ENCODE results near the gene BUB1B.
"Not testable (repeated sequence)": the region's sequence is repeated elsewhere in the genome, so short reads cannot be mapped to it uniquely, and the experiment has no call there.

BUB1B gene

GRCh38 chr15:40137303-40138200 lies 23.3 kb upstream of the BUB1B start:
- H2BK12ac ChIP-seq (ENCODE audit: low read length in 2 of 2): no peak overlapping the region
- WGBS: 84% methylated on average over 11 of the region's 11 CpGs
- H3K9ac ChIP-seq (ENCODE audit: low read length): no peak overlapping the region
- H2AK5ac ChIP-seq (ENCODE audit: low read length, severe bottlenecking): no peak overlapping the region
- H3K27me3 ChIP-seq (ENCODE audit: control insufficient read depth in 1 of 2, insufficient read depth in 1 of 2, low read length in 2 of 2): peaks cover 0 to 16% of the 10 kb centered on the region in 2 experiments
- no peak overlapping the region for H4K8ac ChIP-seq (ENCODE audit: low read length)
- no peak for DNase-seq
- no peak overlapping the region for H3K23ac ChIP-seq (ENCODE audit: low read length in 2 of 2)
- no peaks in the 10 kb centered on the region for H3K79me1 ChIP-seq (replicated peaks; ENCODE audit: low read length, poor library complexity, severe bottlenecking)
- no peak overlapping the region for H2BK15ac ChIP-seq (ENCODE audit: low read depth, poor library complexity, severe bottlenecking)
- no peak overlapping the region for H3K18ac ChIP-seq (ENCODE audit: low read depth in 1 of 2, low read length in 2 of 2)
- no peaks in the 10 kb centered on the region for H3K36me3 ChIP-seq (ENCODE audit: control insufficient read depth in 1 of 2, insufficient read depth in 2 of 2, low read depth in 1 of 2, low read length in 2 of 2)
- H3K14ac ChIP-seq (ENCODE audit: low read length in 2 of 2): no peak overlapping the region
- no peaks in the 10 kb centered on the region for H3K9me3 ChIP-seq (ENCODE audit: control insufficient read depth, low read length)
- no peak overlapping the region for H3K4me3 ChIP-seq (ENCODE audit: insufficient read depth in 1 of 2, low read depth in 1 of 2, low read length in 2 of 2)
- H2BK5ac ChIP-seq (ENCODE audit: low read depth, low read length, poor library complexity, severe bottlenecking): no peak overlapping the region
- no peak overlapping the region for H2BK120ac ChIP-seq (ENCODE audit: low read depth, low read length)
- no peak overlapping the region for H3K4ac ChIP-seq (ENCODE audit: low read depth in 1 of 2, low read length in 2 of 2)
- no peak overlapping the region for H4K91ac ChIP-seq (ENCODE audit: low read length)
- no peak overlapping the region for H3K4me2 ChIP-seq (ENCODE audit: low read length, poor library complexity, severe bottlenecking)
- H3K27ac ChIP-seq (ENCODE audit: low read length, poor library complexity, severe bottlenecking): no peak overlapping the region
- no peak overlapping the region for H2AFZ ChIP-seq (ENCODE audit: low read depth, low read length)
- H3K4me1 ChIP-seq (ENCODE audit: control insufficient read depth, insufficient read depth, low read depth, low read length): no peaks in the 10 kb centered on the region

- not testable (repeated sequence) for H2BK5ac ChIP-seq (ENCODE audit: low read depth, low read length, poor library complexity, severe bottlenecking); H2AFZ ChIP-seq (ENCODE audit: low read depth, low read length); H3K23ac ChIP-seq (ENCODE audit: low read length in 2 of 2); H3K79me1 ChIP-seq (replicated peaks; ENCODE audit: low read length, poor library complexity, severe bottlenecking); H2BK12ac ChIP-seq (ENCODE audit: low read length in 2 of 2); H3K9me3 ChIP-seq (ENCODE audit: control insufficient read depth, low read length); H3K14ac ChIP-seq (ENCODE audit: low read length in 2 of 2); H3K4me3 ChIP-seq (ENCODE audit: insufficient read depth in 1 of 2, low read depth in 1 of 2, low read length in 2 of 2); H3K4ac ChIP-seq (ENCODE audit: low read depth in 1 of 2, low read length in 2 of 2); H2AK5ac ChIP-seq (ENCODE audit: low read length, severe bottlenecking); H3K18ac ChIP-seq (ENCODE audit: low read depth in 1 of 2, low read length in 2 of 2); H3K4me1 ChIP-seq (ENCODE audit: control insufficient read depth, insufficient read depth, low read depth, low read length); H3K9ac ChIP-seq (ENCODE audit: low read length); H4K91ac ChIP-seq (ENCODE audit: low read length); H2BK15ac ChIP-seq (ENCODE audit: low read depth, poor library complexity, severe bottlenecking); H4K8ac ChIP-seq (ENCODE audit: low read length); DNase-seq; H3K27ac ChIP-seq (ENCODE audit: low read length, poor library complexity, severe bottlenecking); H2BK120ac ChIP-seq (ENCODE audit: low read depth, low read length); H3K36me3 ChIP-seq (ENCODE audit: control insufficient read depth in 1 of 2, insufficient read depth in 2 of 2, low read depth in 1 of 2, low read length in 2 of 2); H3K4me2 ChIP-seq (ENCODE audit: low read length, poor library complexity, severe bottlenecking)
- 100% methylated on average over 2 of the region's 3 CpGs for WGBS
- peaks cover 0 to 12% of the 10 kb centered on the region in 2 experiments for H3K27me3 ChIP-seq (ENCODE audit: control insufficient read depth in 1 of 2, insufficient read depth in 1 of 2, low read length in 2 of 2)
These were observed 22.7 kb upstream of the BUB1B start for GRCh38 chr15:40138201-40138570.

GRCh38 chr15:40142428-40142827 lies 18.4 kb upstream of the BUB1B start:
- Histone ChIP-seq H2BK15ac (ENCODE audit: low read depth, poor library complexity, severe bottlenecking) (no peak overlapping the region), H3K36me3 (ENCODE audit: control insufficient read depth in 1 of 2, insufficient read depth in 2 of 2, low read depth in 1 of 2, low read length in 2 of 2) (no peaks in the 10 kb centered on the region), H3K4me3 (ENCODE audit: insufficient read depth in 1 of 2, low read depth in 1 of 2, low read length in 2 of 2) (no peak overlapping the region), H2BK12ac (ENCODE audit: low read length in 2 of 2) (no peak overlapping the region), H4K8ac (ENCODE audit: low read length) (peak overlapping the region; percentile 3), H2BK120ac (ENCODE audit: low read depth, low read length) (no peak overlapping the region), H3K9ac (ENCODE audit: low read length) (no peak overlapping the region), H3K23ac (ENCODE audit: low read length in 2 of 2) (no peak overlapping the region), H3K9me3 (ENCODE audit: control insufficient read depth, low read length) (no peaks in the 10 kb centered on the region), H3K4me1 (ENCODE audit: control insufficient read depth, insufficient read depth, low read depth, low read length) (peaks cover 4% of the 10 kb centered on the region), H3K4ac (ENCODE audit: low read depth in 1 of 2, low read length in 2 of 2) (no peak overlapping the region), H3K18ac (ENCODE audit: low read depth in 1 of 2, low read length in 2 of 2) (no peak overlapping the region), H3K27ac (ENCODE audit: low read length, poor library complexity, severe bottlenecking) (no peak overlapping the region), H2BK5ac (ENCODE audit: low read depth, low read length, poor library complexity, severe bottlenecking) (no peak overlapping the region), H3K14ac (ENCODE audit: low read length in 2 of 2) (no peak overlapping the region), H3K27me3 (ENCODE audit: control insufficient read depth in 1 of 2, insufficient read depth in 1 of 2, low read length in 2 of 2) (peaks cover 0 to 12% of the 10 kb centered on the region in 2 experiments), H4K91ac (ENCODE audit: low read length) (no peak overlapping the region), H3K79me1 (replicated peaks; ENCODE audit: low read length, poor library complexity, severe bottlenecking) (no peaks in the 10 kb centered on the region), H2AK5ac (ENCODE audit: low read length, severe bottlenecking) (no peak overlapping the region), H2AFZ (ENCODE audit: low read depth, low read length) (no peak overlapping the region), H3K4me2 (ENCODE audit: low read length, poor library complexity, severe bottlenecking) (no peak overlapping the region)
- 81% methylated on average over 3 of the region's 5 CpGs for whole genome bisulfite sequencing
- no peak for DNase-seq

- Histone ChIP-seq H3K18ac (ENCODE audit: low read depth in 1 of 2, low read length in 2 of 2) (no peak overlapping the region), H3K4me2 (ENCODE audit: low read length, poor library complexity, severe bottlenecking) (no peak overlapping the region), H2BK120ac (ENCODE audit: low read depth, low read length) (no peak overlapping the region), H4K91ac (ENCODE audit: low read length) (no peak overlapping the region), H3K9ac (ENCODE audit: low read length) (no peak overlapping the region), H4K8ac (ENCODE audit: low read length) (no peak overlapping the region), H3K27ac (ENCODE audit: low read length, poor library complexity, severe bottlenecking) (no peak overlapping the region), H2AFZ (ENCODE audit: low read depth, low read length) (no peak overlapping the region), H3K36me3 (ENCODE audit: control insufficient read depth in 1 of 2, insufficient read depth in 2 of 2, low read depth in 1 of 2, low read length in 2 of 2) (no peaks in the 10 kb centered on the region), H3K14ac (ENCODE audit: low read length in 2 of 2) (no peak overlapping the region), H2AK5ac (ENCODE audit: low read length, severe bottlenecking) (no peak overlapping the region), H3K4me3 (ENCODE audit: insufficient read depth in 1 of 2, low read depth in 1 of 2, low read length in 2 of 2) (no peak overlapping the region), H3K23ac (ENCODE audit: low read length in 2 of 2) (no peak overlapping the region), H2BK12ac (ENCODE audit: low read length in 2 of 2) (no peak overlapping the region), H2BK15ac (ENCODE audit: low read depth, poor library complexity, severe bottlenecking) (no peak overlapping the region), H3K9me3 (ENCODE audit: control insufficient read depth, low read length) (no peaks in the 10 kb centered on the region), H3K4ac (ENCODE audit: low read depth in 1 of 2, low read length in 2 of 2) (no peak overlapping the region), H3K79me1 (replicated peaks; ENCODE audit: low read length, poor library complexity, severe bottlenecking) (no peaks in the 10 kb centered on the region), H2BK5ac (ENCODE audit: low read depth, low read length, poor library complexity, severe bottlenecking) (no peak overlapping the region), H3K4me1 (ENCODE audit: control insufficient read depth, insufficient read depth, low read depth, low read length) (peaks cover 9% of the 10 kb centered on the region), H3K27me3 (ENCODE audit: control insufficient read depth in 1 of 2, insufficient read depth in 1 of 2, low read length in 2 of 2) (peaks cover 0 to 12% of the 10 kb centered on the region in 2 experiments)
- 39% methylated on average over 4 of the region's 4 CpGs for whole genome bisulfite sequencing
- peak; percentile 33 for DNase-seq
These were observed 14.8 kb upstream of the BUB1B start for GRCh38 chr15:40146037-40146436.

Measured in mesenchymal stem cell (in vitro differentiated cells and primary cell).